K562 (cell line): ENCODE measurements around the gene TTC16. TPM values are rescaled to one million over a fixed set of nuclear protein-coding genes. Genes with fewer than 3 reads are reported as not detected.

Experiments used
- CTCF ChIP-seq, 3 experiments: IDR thresholded peaks in 2 of 3; conservative IDR thresholded peaks in 1 of 3; 2 replicates each; pipeline ENCODE4 v1.5.1; 2011 to 2012; ENCODE audit warnings: low read length in 3 of 3, mild to moderate bottlenecking in 3 of 3, control low read depth in 2 of 3, improper control_type of control experiment in 1 of 3, inconsistent platforms in 1 of 3, low read depth in 1 of 3, mixed read lengths in 1 of 3, moderate library complexity in 1 of 3; ENCODE audit not compliant: insufficient read depth in 2 of 3
- GTF2B ChIP-seq: IDR thresholded peaks from 2 replicates; pipeline ENCODE4 v1.6.1; 2011; ENCODE audit not compliant: insufficient read length; ENCODE audit errors: extremely low read depth
- LEF1 ChIP-seq: fragments of 450-650 bp; IDR thresholded peaks from 2 replicates; pipeline ENCODE4 v1.6.1; 2016; ENCODE audit warnings: mild to moderate bottlenecking
- NFXL1 ChIP-seq: fragments of 450-650 bp; formaldehyde crosslinking; IDR thresholded peaks from 2 replicates; pipeline ENCODE4 v1.4.0; 2021; ENCODE audit warnings: mild to moderate bottlenecking
- THAP7 ChIP-seq: fragments of 250-450 bp; sonication (Bioruptor Pico); IDR thresholded peaks from 2 replicates; pipeline ENCODE4 v1.5.0; 2021
- UBTF ChIP-seq, 2 experiments: IDR thresholded peaks; 2 replicates each; pipeline ENCODE4 v1.6.1; 2012; ENCODE audit warnings: improper control_type of control experiment in 2 of 2, low read depth in 2 of 2, low read length in 2 of 2, borderline replicate concordance in 1 of 2
- polyA plus RNA-seq, 8 experiments: library from polyadenylated mRNA; depleted of rRNA in 4 of 8; stranded (reverse) in 5 of 8; unstranded in 3 of 8; fragments of >200 nt; fragmentation: Nextera tagmentation in 2 of 8; fragmentation: Illumina TruSeq in 1 of 8; extraction: Ambion mirVana in 2 of 8; extraction: Trizol in 1 of 8; gene quantifications; 2 replicates each; pipeline versions ENCODE4 v1.2.1 to v1.2.3, GENCODE V29; 2011 to 2014; ENCODE audit warnings: inconsistent platforms in 1 of 8, missing spikeins in 1 of 8
- total RNA-seq, 7 experiments: library from RNA; depleted of rRNA in 6 of 7; stranded (reverse); fragments of >200 nt in 6 of 7; fragmentation: Illumina TruSeq in 2 of 7; extraction: Trizol in 2 of 7; gene quantifications; 2 replicates each; pipeline versions ENCODE4 v1.2.1 to v1.2.3, GENCODE V29; 2011 to 2021; ENCODE audit warnings: low replicate concordance in 1 of 7
- TF ChIP-seq, protein P1 (sequence below): sonication (generic); formaldehyde crosslinking; IDR thresholded peaks from 2 replicates; pipeline ENCODE4 v1.8.1; 2022; ENCODE audit warnings: missing genetic modification reagents
- TF ChIP-seq, protein P2 (sequence below): fragments of 450-650 bp; formaldehyde crosslinking; IDR thresholded peaks from 2 replicates; pipeline ENCODE4 v1.4.0; 2020; ENCODE audit warnings: mild to moderate bottlenecking, mixed read lengths
- TF ChIP-seq, protein P3 (sequence below): fragments of 450-650 bp; IDR thresholded peaks from 2 replicates; pipeline ENCODE4 v1.6.1; 2018; ENCODE audit not compliant: partially characterized antibody
- TF ChIP-seq, protein P4 (sequence below): fragments of 250-450 bp; sonication (Bioruptor Pico); IDR thresholded peaks from 2 replicates; pipeline ENCODE4 v1.8.0; 2022; ENCODE audit warnings: inconsistent platforms, mild to moderate bottlenecking, moderate library complexity, borderline replicate concordance

TTC16 gene
- total and polyA plus RNA-seq, 9 of the 15 experiments (the other 6 are each of a cell fraction or from before 2014, with no cell fraction given): 0.11 TPM; not detected in 8

GRCh38 chr9:127715470-127716337 is at the start of gene TTC16, which contains the start of gene PTRH1 (continued):
- TF ChIP-seq, protein P1, sequence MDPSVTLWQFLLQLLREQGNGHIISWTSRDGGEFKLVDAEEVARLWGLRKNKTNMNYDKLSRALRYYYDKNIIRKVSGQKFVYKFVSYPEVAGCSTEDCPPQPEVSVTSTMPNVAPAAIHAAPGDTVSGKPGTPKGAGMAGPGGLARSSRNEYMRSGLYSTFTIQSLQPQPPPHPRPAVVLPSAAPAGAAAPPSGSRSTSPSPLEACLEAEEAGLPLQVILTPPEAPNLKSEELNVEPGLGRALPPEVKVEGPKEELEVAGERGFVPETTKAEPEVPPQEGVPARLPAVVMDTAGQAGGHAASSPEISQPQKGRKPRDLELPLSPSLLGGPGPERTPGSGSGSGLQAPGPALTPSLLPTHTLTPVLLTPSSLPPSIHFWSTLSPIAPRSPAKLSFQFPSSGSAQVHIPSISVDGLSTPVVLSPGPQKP: no peak
- TF ChIP-seq NFXL1: no peak
- TF ChIP-seq CTCF (IDR thresholded peaks at IDR 0.05 in 2 of 3, conservative IDR thresholded peaks at IDR 0.05 in 1 of 3; ENCODE audit: insufficient read depth in 2 of 3, low read depth in 1 of 3, low read length in 3 of 3): no peak
- TF ChIP-seq, protein P2, sequence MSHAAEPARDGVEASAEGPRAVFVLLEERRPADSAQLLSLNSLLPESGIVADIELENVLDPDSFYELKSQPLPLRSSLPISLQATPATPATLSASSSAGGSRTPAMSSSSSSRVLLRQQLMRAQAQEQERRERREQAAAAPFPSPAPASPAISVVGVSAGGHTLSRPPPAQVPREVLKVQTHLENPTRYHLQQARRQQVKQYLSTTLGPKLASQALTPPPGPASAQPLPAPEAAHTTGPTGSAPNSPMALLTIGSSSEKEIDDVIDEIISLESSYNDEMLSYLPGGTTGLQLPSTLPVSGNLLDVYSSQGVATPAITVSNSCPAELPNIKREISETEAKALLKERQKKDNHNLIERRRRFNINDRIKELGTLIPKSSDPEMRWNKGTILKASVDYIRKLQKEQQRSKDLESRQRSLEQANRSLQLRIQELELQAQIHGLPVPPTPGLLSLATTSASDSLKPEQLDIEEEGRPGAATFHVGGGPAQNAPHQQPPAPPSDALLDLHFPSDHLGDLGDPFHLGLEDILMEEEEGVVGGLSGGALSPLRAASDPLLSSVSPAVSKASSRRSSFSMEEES: no peak
- 0 out of 4 replicates have a peak, but pooled peaks have one; percentile 43 to 50 for TF ChIP-seq UBTF (IDR thresholded peaks at IDR 0.05; ENCODE audit: borderline replicate concordance in 1 of 2, low read depth in 2 of 2, low read length in 2 of 2)
- no peak for TF ChIP-seq GTF2B
- no peak for TF ChIP-seq THAP7 (CRISPR knock-in tag)
- TF ChIP-seq, protein P3, sequence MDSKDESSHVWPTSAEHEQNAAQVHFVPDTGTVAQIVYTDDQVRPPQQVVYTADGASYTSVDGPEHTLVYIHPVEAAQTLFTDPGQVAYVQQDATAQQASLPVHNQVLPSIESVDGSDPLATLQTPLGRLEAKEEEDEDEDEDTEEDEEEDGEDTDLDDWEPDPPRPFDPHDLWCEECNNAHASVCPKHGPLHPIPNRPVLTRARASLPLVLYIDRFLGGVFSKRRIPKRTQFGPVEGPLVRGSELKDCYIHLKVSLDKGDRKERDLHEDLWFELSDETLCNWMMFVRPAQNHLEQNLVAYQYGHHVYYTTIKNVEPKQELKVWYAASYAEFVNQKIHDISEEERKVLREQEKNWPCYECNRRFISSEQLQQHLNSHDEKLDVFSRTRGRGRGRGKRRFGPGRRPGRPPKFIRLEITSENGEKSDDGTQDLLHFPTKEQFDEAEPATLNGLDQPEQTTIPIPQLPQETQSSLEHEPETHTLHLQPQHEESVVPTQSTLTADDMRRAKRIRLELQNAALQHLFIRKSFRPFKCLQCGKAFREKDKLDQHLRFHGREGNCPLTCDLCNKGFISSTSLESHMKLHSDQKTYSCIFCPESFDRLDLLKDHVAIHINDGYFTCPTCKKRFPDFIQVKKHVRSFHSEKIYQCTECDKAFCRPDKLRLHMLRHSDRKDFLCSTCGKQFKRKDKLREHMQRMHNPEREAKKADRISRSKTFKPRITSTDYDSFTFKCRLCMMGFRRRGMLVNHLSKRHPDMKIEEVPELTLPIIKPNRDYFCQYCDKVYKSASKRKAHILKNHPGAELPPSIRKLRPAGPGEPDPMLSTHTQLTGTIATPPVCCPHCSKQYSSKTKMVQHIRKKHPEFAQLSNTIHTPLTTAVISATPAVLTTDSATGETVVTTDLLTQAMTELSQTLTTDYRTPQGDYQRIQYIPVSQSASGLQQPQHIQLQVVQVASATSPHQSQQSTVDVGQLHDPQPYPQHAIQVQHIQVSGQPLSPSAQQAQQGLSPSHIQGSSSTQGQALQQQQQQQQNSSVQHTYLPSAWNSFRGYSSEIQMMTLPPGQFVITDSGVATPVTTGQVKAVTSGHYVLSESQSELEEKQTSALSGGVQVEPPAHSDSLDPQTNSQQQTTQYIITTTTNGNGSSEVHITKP: peak; percentile 89
- TF ChIP-seq LEF1: no peak
- TF ChIP-seq, protein P4, sequence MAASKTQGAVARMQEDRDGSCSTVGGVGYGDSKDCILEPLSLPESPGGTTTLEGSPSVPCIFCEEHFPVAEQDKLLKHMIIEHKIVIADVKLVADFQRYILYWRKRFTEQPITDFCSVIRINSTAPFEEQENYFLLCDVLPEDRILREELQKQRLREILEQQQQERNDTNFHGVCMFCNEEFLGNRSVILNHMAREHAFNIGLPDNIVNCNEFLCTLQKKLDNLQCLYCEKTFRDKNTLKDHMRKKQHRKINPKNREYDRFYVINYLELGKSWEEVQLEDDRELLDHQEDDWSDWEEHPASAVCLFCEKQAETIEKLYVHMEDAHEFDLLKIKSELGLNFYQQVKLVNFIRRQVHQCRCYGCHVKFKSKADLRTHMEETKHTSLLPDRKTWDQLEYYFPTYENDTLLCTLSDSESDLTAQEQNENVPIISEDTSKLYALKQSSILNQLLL: no peak
